Ovary (tissue), 3 donors: ENCODE results near the gene RAB43.

Experiments used
- EP300 ChIP-seq: sonication (generic); formaldehyde crosslinking; IDR thresholded peaks from one replicate; pipeline ENCODE4 v1.6.1; 2017; ENCODE audit warnings: antibody characterized with exemption
- POLR2A ChIP-seq: fragments of 450-650 bp; IDR thresholded peaks from one replicate; pipeline ENCODE4 v1.6.1; 2017; ENCODE audit warnings: antibody characterized with exemption, mild to moderate bottlenecking, moderate library complexity
- TF ChIP-seq, protein P1 (sequence below), 3 donors: fragments of 450-650 bp in 2 of 3; fragments of 200-600 bp in 1 of 3; IDR thresholded peaks; one replicate each; pipeline versions ENCODE4 v1.5.1 to v1.8.0; 2016 to 2022; ENCODE audit warnings: antibody characterized with exemption in 3 of 3, mild to moderate bottlenecking in 1 of 3
- donor health status: DM: no; HTN: no; CAD: no.

GRCh38 chr3:129046732-129047552 is 74.7 kb downstream of the RAB43 start:
- TF ChIP-seq, protein P1, sequence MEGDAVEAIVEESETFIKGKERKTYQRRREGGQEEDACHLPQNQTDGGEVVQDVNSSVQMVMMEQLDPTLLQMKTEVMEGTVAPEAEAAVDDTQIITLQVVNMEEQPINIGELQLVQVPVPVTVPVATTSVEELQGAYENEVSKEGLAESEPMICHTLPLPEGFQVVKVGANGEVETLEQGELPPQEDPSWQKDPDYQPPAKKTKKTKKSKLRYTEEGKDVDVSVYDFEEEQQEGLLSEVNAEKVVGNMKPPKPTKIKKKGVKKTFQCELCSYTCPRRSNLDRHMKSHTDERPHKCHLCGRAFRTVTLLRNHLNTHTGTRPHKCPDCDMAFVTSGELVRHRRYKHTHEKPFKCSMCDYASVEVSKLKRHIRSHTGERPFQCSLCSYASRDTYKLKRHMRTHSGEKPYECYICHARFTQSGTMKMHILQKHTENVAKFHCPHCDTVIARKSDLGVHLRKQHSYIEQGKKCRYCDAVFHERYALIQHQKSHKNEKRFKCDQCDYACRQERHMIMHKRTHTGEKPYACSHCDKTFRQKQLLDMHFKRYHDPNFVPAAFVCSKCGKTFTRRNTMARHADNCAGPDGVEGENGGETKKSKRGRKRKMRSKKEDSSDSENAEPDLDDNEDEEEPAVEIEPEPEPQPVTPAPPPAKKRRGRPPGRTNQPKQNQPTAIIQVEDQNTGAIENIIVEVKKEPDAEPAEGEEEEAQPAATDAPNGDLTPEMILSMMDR (IDR thresholded peaks at IDR 0.05), result no peak
- TF ChIP-seq POLR2A (no peak), EP300 (no peak)
